HepG2 (cell line): ENCODE results near the gene ZNF285. TPM values are rescaled to one million over a fixed set of nuclear protein-coding genes. Genes with fewer than 3 reads are reported as not detected.

Experiments used
- ATAC-seq: fragments of 200-7000 bp; cut with Tn5 transposase; 3 replicates; pipeline ENCODE4 v1.9.1; 2020; ENCODE audit warnings: mild to moderate bottlenecking, moderate library complexity
- BruUV-seq: library from RNA; stranded (reverse); fragments of 400-500 nt; replicated peaks from 2 replicates; lab custom pipeline; 2021; lab: Mats Ljungman, UMichigan
- CTCF ChIA-PET: fragments of 300-600 bp; formaldehyde crosslinking; extraction: SDS; loops from one replicate; lab custom pipeline; 2021; ENCODE audit warnings: low total read pairs, inconsistent platforms, low intra/inter-chr PET ratio; lab: Yijun Ruan, JAX
- POLR2A ChIA-PET: fragments of 350-600 bp; sonication (Branson Sonifier 250); formaldehyde crosslinking; loops from one replicate; lab custom pipeline; 2020; ENCODE audit warnings: antibody characterized with exemption, inconsistent platforms; lab: Yijun Ruan, JAX
- DNase-seq: peaks from one replicate; pipeline ENCODE4 v3.0.0-alpha.2; 2015; ENCODE audit warnings: low spot score
- FAIRE-seq: peaks from 3 replicates; lab custom pipeline; 2011; peaks lifted over from hg19 to GRCh38; lab: Jason Lieb, UNC
- H2AFZ ChIP-seq: one replicate; pipeline ENCODE4 v1.6.1; 2011; ENCODE audit warnings: low read length, inconsistent platforms
- H3K27ac ChIP-seq: fragments of 300-600 bp; 3 replicates; pipeline ENCODE4 v1.8.0; 2011; ENCODE audit warnings: mixed run types, mild to moderate bottlenecking, mixed read lengths, low read length, inconsistent platforms; ENCODE audit not compliant: insufficient read depth; ENCODE audit errors: extremely low read length
- H3K27me3 ChIP-seq, 2 experiments: fragments of 200-600 bp in 1 of 2; 2 replicates in 1 of 2; 3 replicates in 1 of 2; pipeline versions ENCODE4 v1.6.0 to v1.8.0; 2011; ENCODE audit warnings: low read length in 2 of 2, mild to moderate bottlenecking in 2 of 2, moderate library complexity in 2 of 2, inconsistent platforms in 1 of 2; ENCODE audit not compliant: insufficient read depth in 2 of 2, control insufficient read depth in 1 of 2
- H3K36me3 ChIP-seq, 2 experiments: fragments of 200-600 bp in 1 of 2; replicated peaks in 1 of 2; 2 replicates in 1 of 2; 3 replicates in 1 of 2; pipeline versions ENCODE4 v1.5.1 to v1.8.0; 2011; ENCODE audit warnings: low read length in 2 of 2, inconsistent platforms in 1 of 2; ENCODE audit not compliant: insufficient read depth in 2 of 2, control insufficient read depth in 1 of 2
- H3K4me1 ChIP-seq: 2 replicates; pipeline ENCODE4 v1.5.1; 2012; ENCODE audit warnings: low read length, inconsistent platforms; ENCODE audit not compliant: insufficient read depth
- H3K4me2 ChIP-seq: 2 replicates; pipeline ENCODE4 v1.6.0; 2011; ENCODE audit warnings: low read depth, low read length, inconsistent platforms
- H3K4me3 ChIP-seq, 3 experiments: fragments of 200-600 bp in 1 of 3; sonication (generic), shearing (Covaris generic) in 1 of 3; replicated peaks in 1 of 3; 2 replicates each; pipeline ENCODE4 v1.5.1; 2011 to 2016; ENCODE audit warnings: low read length in 3 of 3, inconsistent platforms in 2 of 3, low read depth in 2 of 3, mild to moderate bottlenecking in 2 of 3, control low read depth in 1 of 3, mixed read lengths in 1 of 3; ENCODE audit not compliant: insufficient read depth in 1 of 3
- H3K79me2 ChIP-seq: one replicate; pipeline ENCODE4 v1.6.1; 2011; ENCODE audit warnings: low read length, inconsistent platforms; ENCODE audit not compliant: insufficient read depth
- H3K9ac ChIP-seq: 2 replicates; pipeline ENCODE4 v1.6.0; 2011; ENCODE audit warnings: mild to moderate bottlenecking, low read depth, low read length, inconsistent platforms; ENCODE audit not compliant: insufficient read depth
- H3K9me3 ChIP-seq: 2 replicates; pipeline ENCODE4 v1.5.1; 2012; ENCODE audit warnings: mild to moderate bottlenecking, low read length
- H4K20me1 ChIP-seq: 2 replicates; pipeline ENCODE4 v1.6.0; 2011; ENCODE audit warnings: inconsistent platforms, mild to moderate bottlenecking, low read length, moderate library complexity; ENCODE audit not compliant: insufficient read depth
- KDM6A ChIP-seq: IDR thresholded peaks from 2 replicates; pipeline ENCODE4 v1.6.1; 2016; ENCODE audit warnings: low read depth
- NCOA2 ChIP-seq: sonication (generic); formaldehyde crosslinking; IDR thresholded peaks from 2 replicates; pipeline ENCODE4 v1.8.0; 2022; ENCODE audit warnings: inconsistent platforms
- NFYB ChIP-seq: sonication (generic); formaldehyde crosslinking; IDR thresholded peaks from 2 replicates; pipeline ENCODE4 v1.4.0; 2020; ENCODE audit warnings: missing genetic modification reagents
- NONO ChIP-seq, 2 experiments: fragments of 450-650 bp in 1 of 2; sonication (generic) in 1 of 2; formaldehyde crosslinking in 1 of 2; IDR thresholded peaks in 1 of 2; conservative IDR thresholded peaks in 1 of 2; 2 replicates each; pipeline versions ENCODE4 v1.6.1 to v1.8.0; 2017 to 2022; ENCODE audit warnings: mild to moderate bottlenecking in 1 of 2, missing genetic modification reagents in 1 of 2, moderate library complexity in 1 of 2
- SP140L ChIP-seq: sonication (generic); formaldehyde crosslinking; IDR thresholded peaks from 2 replicates; pipeline ENCODE4 v1.4.0; 2020; ENCODE audit warnings: missing genetic modification reagents, borderline replicate concordance
- ZNF432 ChIP-seq: sonication (generic); formaldehyde crosslinking; IDR thresholded peaks from 2 replicates; pipeline ENCODE4 v1.5.0; 2020; ENCODE audit warnings: missing genetic modification reagents, mild to moderate bottlenecking, borderline replicate concordance
- ZNF570 ChIP-seq: sonication (generic); formaldehyde crosslinking; IDR thresholded peaks from 2 replicates; pipeline ENCODE4 v1.4.0; 2020; ENCODE audit warnings: mild to moderate bottlenecking, missing genetic modification reagents, borderline replicate concordance
- ZNF678 ChIP-seq: sonication (generic); formaldehyde crosslinking; IDR thresholded peaks from 2 replicates; pipeline ENCODE4 v1.4.0; 2020; ENCODE audit warnings: mild to moderate bottlenecking, missing genetic modification reagents
- WGBS: methylation state at CpG from one replicate; pipeline ENCODE4 v1.1.6; 2017; ENCODE audit warnings: low lambda C conversion rate; 5-methylcytosine and 5-hydroxymethylcytosine counted together
- in situ Hi-C: cut with HindIII; loops from 2 replicates; pipeline ENCODE4 v1.10.0; 2017; ENCODE audit warnings: low pct_unique_long_range_greater_than_20kb; ENCODE audit not compliant: extremely low pct_ligation_motif_present
- intact Hi-C: fragments of 100-400 bp; cut with micrococcal nuclease; formaldehyde crosslinking; loops from one replicate; pipeline ENCODE4 v1.10.0; 2022; ENCODE audit not compliant: unreplicated experiment
- polyA plus RNA-seq, 8 experiments: library from polyadenylated mRNA; depleted of rRNA in 3 of 8; stranded (reverse) in 7 of 8; unstranded in 1 of 8; fragments of >200 nt; fragmentation: Illumina TruSeq in 4 of 8; extraction: Trizol in 4 of 8; gene quantifications; 2 replicates each; pipeline versions ENCODE4 v1.2.1 to v1.2.3, GENCODE V29; 2011 to 2016; ENCODE audit warnings: low read depth in 4 of 8, missing spikeins in 1 of 8, mixed read lengths in 1 of 8; ENCODE audit not compliant: insufficient read depth in 1 of 8
- total RNA-seq, 5 experiments: library from RNA; depleted of rRNA; stranded (reverse); fragments of >200 nt; fragmentation: Illumina TruSeq; extraction: Trizol; gene quantifications; 2 replicates each; pipeline ENCODE4 v1.2.3, GENCODE V29; 2016; ENCODE audit warnings: low read depth in 1 of 5
- TF ChIP-seq, protein P1 (sequence below): sonication (generic); formaldehyde crosslinking; IDR thresholded peaks from 2 replicates; pipeline ENCODE4 v1.4.0; 2020; ENCODE audit warnings: missing genetic modification reagents
- TF ChIP-seq, protein P2 (sequence below), 2 experiments: sonication (generic) in 1 of 2; formaldehyde crosslinking in 1 of 2; IDR thresholded peaks; 2 replicates each; pipeline versions ENCODE4 v1.5.1 to v1.6.1; 2011 to 2020; ENCODE audit warnings: borderline replicate concordance in 1 of 2, low read depth in 1 of 2, low read length in 1 of 2, mild to moderate bottlenecking in 1 of 2, missing genetic modification reagents in 1 of 2, moderate library complexity in 1 of 2
- TF ChIP-seq, protein P3 (sequence below): sonication (generic); formaldehyde crosslinking; IDR thresholded peaks from 2 replicates; pipeline ENCODE4 v1.4.0; 2020; ENCODE audit warnings: mild to moderate bottlenecking, missing genetic modification reagents
- TF ChIP-seq, protein P4 (sequence below): sonication (generic); formaldehyde crosslinking; IDR thresholded peaks from 2 replicates; pipeline ENCODE4 v1.5.1; 2020; ENCODE audit warnings: missing genetic modification reagents, mild to moderate bottlenecking, borderline replicate concordance

ZNF285 gene
- total and polyA plus RNA-seq, 2 of the 13 experiments (the other 11 are each of a cell fraction or from before 2014, with no cell fraction given), result 0.82 to 1.7 TPM

DNA sequence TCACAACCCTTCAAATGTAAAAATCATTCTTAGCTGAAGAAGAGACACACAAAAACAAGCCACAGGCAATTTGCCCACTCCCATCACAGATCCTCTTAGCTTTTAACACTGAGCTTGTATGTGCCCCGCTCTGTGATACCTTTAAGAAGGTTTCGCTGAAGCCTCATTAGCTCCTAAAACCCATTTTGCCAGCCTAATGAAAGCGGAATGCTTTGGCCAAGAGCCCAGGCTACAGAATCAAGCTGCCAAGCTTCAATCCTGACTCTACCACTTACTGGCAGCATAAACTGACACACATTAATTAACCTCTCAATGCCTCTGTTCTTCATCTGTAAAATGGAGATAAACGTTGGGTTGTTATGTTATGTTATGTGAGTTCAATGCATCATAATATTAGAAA is 55.4 kb downstream of the ZNF285 start (continued):
- TF ChIP-seq, protein P1, sequence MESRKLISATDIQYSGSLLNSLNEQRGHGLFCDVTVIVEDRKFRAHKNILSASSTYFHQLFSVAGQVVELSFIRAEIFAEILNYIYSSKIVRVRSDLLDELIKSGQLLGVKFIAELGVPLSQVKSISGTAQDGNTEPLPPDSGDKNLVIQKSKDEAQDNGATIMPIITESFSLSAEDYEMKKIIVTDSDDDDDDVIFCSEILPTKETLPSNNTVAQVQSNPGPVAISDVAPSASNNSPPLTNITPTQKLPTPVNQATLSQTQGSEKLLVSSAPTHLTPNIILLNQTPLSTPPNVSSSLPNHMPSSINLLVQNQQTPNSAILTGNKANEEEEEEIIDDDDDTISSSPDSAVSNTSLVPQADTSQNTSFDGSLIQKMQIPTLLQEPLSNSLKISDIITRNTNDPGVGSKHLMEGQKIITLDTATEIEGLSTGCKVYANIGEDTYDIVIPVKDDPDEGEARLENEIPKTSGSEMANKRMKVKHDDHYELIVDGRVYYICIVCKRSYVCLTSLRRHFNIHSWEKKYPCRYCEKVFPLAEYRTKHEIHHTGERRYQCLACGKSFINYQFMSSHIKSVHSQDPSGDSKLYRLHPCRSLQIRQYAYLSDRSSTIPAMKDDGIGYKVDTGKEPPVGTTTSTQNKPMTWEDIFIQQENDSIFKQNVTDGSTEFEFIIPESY, result no peak

DNA sequence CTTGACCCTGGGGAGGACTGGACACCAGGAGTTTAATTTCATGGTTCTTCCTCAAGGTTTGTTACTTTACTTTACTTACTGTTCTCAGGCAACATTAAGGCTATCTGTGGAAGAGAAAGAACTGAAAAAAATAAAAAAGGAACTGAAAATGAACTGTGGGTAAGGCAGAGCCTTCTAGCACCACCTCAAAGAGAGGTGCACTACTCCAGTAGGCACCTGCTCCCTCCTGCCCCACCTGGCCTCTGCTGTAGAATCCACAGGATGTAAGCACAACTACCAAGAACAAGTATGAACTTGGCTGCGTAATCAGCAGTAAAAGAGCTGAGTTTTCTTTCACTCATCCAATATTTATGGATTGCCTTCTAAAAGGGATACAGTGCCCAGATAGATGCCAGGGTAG is 57.2 kb downstream of the ZNF285 start:
- no peaks in the 10 kb centered on the region for H3K79me2 ChIP-seq
- POLR2A ChIA-PET, result no interaction called here
- H3K27me3 ChIP-seq, result no peaks in the 10 kb centered on the region
- intact Hi-C loops, result no loop called here
- no peaks in the 10 kb centered on the region for H4K20me1 ChIP-seq
- DNase-seq (no peak), FAIRE-seq (no peak), ATAC-seq (no peak)
- no peak overlapping the region for H3K4me2 ChIP-seq
- no peak overlapping the region for H2AFZ ChIP-seq
- H3K9me3 ChIP-seq, result peaks cover 21% of the 10 kb centered on the region; the same call in 1 of the 2 replicates
- H3K9ac ChIP-seq, result no peak overlapping the region
- CTCF ChIA-PET, result no interaction called here
- BruUV-seq, result no TSS peak
- 23% methylated on average over 1 of the region's 1 CpG for WGBS
- in situ Hi-C loops, result no loop called here
- H3K36me3 ChIP-seq, result peaks cover 0 to 3% of the 10 kb centered on the region in 2 experiments; a peak in 1 of 5 replicates
- no peaks in the 10 kb centered on the region for H3K4me1 ChIP-seq
- no peak overlapping the region for H3K4me3 ChIP-seq
- H3K27ac ChIP-seq, result no peak overlapping the region
- TF ChIP-seq, protein P2, sequence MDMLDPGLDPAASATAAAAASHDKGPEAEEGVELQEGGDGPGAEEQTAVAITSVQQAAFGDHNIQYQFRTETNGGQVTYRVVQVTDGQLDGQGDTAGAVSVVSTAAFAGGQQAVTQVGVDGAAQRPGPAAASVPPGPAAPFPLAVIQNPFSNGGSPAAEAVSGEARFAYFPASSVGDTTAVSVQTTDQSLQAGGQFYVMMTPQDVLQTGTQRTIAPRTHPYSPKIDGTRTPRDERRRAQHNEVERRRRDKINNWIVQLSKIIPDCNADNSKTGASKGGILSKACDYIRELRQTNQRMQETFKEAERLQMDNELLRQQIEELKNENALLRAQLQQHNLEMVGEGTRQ (IDR thresholded peaks at IDR 0.05; ENCODE audit: low read depth, low read length), result no peak
- TF ChIP-seq, protein P2 (CRISPR knock-in tag; IDR thresholded peaks at IDR 0.05; ENCODE audit: borderline replicate concordance), result no peak
- TF ChIP-seq SP140L (CRISPR knock-in tag) (no peak), NONO (IDR thresholded peaks at IDR 0.05) (no peak), NONO (CRISPR knock-in tag; conservative IDR thresholded peaks at IDR 0.05) (no peak), ZNF570 (CRISPR knock-in tag) (no peak), KDM6A (CRISPR knock-in tag) (no peak), ZNF432 (no peak), NCOA2 (CRISPR knock-in tag) (no peak), NFYB (no peak), ZNF678 (CRISPR knock-in tag) (no peak)
- TF ChIP-seq, protein P3, sequence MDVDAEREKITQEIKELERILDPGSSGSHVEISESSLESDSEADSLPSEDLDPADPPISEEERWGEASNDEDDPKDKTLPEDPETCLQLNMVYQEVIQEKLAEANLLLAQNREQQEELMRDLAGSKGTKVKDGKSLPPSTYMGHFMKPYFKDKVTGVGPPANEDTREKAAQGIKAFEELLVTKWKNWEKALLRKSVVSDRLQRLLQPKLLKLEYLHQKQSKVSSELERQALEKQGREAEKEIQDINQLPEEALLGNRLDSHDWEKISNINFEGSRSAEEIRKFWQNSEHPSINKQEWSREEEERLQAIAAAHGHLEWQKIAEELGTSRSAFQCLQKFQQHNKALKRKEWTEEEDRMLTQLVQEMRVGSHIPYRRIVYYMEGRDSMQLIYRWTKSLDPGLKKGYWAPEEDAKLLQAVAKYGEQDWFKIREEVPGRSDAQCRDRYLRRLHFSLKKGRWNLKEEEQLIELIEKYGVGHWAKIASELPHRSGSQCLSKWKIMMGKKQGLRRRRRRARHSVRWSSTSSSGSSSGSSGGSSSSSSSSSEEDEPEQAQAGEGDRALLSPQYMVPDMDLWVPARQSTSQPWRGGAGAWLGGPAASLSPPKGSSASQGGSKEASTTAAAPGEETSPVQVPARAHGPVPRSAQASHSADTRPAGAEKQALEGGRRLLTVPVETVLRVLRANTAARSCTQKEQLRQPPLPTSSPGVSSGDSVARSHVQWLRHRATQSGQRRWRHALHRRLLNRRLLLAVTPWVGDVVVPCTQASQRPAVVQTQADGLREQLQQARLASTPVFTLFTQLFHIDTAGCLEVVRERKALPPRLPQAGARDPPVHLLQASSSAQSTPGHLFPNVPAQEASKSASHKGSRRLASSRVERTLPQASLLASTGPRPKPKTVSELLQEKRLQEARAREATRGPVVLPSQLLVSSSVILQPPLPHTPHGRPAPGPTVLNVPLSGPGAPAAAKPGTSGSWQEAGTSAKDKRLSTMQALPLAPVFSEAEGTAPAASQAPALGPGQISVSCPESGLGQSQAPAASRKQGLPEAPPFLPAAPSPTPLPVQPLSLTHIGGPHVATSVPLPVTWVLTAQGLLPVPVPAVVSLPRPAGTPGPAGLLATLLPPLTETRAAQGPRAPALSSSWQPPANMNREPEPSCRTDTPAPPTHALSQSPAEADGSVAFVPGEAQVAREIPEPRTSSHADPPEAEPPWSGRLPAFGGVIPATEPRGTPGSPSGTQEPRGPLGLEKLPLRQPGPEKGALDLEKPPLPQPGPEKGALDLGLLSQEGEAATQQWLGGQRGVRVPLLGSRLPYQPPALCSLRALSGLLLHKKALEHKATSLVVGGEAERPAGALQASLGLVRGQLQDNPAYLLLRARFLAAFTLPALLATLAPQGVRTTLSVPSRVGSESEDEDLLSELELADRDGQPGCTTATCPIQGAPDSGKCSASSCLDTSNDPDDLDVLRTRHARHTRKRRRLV, result no peak
- TF ChIP-seq, protein P4, sequence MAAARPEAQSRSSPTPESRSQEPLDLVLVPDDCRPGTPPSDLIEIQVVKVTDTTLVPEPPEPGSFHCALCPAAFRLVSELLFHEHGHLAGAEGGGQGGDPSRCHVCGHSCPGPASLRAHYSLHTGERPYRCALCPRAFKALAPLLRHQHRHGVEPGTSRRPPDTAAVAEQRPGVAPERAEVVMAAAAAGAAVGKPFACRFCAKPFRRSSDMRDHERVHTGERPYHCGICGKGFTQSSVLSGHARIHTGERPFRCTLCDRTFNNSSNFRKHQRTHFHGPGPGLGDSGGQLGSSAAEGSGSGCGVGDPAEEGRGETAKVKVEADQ (CRISPR knock-in tag), result no peak
